ENCODE measurements around the gene STMN3.

STMN3 gene

DNA sequence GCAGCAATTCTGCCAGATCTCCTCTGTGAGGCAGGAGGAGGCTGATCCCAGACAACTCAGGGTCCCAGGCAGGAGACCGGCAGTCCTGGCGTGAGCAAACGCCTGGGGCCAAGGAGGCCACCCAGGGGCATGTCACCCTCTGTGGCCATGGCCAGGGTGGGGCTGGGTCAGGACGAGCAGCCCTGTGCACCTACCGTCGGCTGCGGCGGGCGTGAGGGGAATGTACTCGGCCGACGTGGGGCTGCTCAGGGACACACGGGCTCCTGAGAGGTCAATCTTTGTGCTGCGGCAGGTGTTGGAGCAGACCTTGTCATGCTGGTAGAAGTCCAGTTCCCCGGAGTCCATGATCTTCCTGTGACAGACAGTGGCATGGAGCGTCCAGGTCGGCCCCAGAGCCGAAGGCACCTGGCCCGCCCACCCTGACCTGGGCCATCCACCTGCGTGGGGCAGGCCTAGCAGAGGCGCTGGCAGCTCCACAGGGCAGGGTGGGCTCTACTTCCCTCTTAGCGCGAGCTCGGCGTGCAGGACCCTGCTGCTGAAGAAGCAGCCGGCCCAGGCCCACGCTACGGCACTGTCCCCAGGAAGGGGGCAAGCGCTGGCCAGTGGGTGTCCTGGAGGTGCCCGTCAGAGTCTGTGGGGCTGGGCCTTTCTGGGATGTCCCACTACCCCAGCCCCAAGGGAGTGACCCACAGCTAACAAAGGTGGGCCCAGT is 57.7 kb downstream of the STMN3 start:
- no peak overlapping the region for H3K4me3 ChIP-seq (ENCODE audit: low read depth, low read length)
- no peaks in the 10 kb centered on the region for H3K9me3 ChIP-seq (ENCODE audit: severe bottlenecking)
- no peaks in the 10 kb centered on the region for H3K27me3 ChIP-seq (ENCODE audit: insufficient read depth, low read depth, severe bottlenecking)
- peaks cover 39% of the 10 kb centered on the region for H3K36me3 ChIP-seq
- DNase-seq: no peak
- TF ChIP-seq, protein P1, sequence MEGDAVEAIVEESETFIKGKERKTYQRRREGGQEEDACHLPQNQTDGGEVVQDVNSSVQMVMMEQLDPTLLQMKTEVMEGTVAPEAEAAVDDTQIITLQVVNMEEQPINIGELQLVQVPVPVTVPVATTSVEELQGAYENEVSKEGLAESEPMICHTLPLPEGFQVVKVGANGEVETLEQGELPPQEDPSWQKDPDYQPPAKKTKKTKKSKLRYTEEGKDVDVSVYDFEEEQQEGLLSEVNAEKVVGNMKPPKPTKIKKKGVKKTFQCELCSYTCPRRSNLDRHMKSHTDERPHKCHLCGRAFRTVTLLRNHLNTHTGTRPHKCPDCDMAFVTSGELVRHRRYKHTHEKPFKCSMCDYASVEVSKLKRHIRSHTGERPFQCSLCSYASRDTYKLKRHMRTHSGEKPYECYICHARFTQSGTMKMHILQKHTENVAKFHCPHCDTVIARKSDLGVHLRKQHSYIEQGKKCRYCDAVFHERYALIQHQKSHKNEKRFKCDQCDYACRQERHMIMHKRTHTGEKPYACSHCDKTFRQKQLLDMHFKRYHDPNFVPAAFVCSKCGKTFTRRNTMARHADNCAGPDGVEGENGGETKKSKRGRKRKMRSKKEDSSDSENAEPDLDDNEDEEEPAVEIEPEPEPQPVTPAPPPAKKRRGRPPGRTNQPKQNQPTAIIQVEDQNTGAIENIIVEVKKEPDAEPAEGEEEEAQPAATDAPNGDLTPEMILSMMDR (IDR thresholded peaks at IDR 0.05; ENCODE audit: low read depth, low read length): no peak
- H3K27ac ChIP-seq: no peak overlapping the region

DNA sequence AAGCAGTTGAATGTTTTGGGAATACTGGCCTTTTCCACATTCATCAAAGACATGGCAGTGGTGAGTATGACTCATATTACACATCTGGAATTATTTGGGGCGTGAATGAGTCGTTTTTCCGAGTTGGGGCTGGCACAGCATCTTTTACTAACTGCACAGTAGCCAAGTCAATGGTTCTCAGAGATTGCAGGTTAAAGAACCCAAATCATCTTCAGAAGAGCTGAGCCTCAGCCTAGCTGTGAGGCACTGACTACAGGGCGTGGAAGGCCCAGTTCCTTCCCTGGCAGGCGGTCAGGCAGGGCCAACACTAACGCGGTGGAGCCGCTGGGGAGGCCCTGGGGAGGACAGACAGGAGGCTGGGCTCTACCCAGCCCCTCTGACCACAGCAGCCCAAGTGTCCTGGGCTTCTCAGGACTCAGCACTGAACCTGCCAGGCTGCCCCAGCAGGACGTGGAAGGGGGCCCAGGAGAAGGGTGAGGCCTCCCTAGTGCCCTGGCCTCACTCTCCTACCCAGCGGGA is 59.1 kb downstream of the STMN3 start:
- H3K4me3 ChIP-seq (ENCODE audit: low read depth, low read length): no peak overlapping the region
- no peaks in the 10 kb centered on the region for H3K27me3 ChIP-seq (ENCODE audit: insufficient read depth, low read depth, severe bottlenecking)
- H3K36me3 ChIP-seq: peaks cover 44% of the 10 kb centered on the region
- no peak overlapping the region for H3K27ac ChIP-seq
- TF ChIP-seq, protein P1 (IDR thresholded peaks at IDR 0.05; ENCODE audit: low read depth, low read length): no peak
- H3K9me3 ChIP-seq (ENCODE audit: severe bottlenecking): no peaks in the 10 kb centered on the region
- no peak for DNase-seq

DNA sequence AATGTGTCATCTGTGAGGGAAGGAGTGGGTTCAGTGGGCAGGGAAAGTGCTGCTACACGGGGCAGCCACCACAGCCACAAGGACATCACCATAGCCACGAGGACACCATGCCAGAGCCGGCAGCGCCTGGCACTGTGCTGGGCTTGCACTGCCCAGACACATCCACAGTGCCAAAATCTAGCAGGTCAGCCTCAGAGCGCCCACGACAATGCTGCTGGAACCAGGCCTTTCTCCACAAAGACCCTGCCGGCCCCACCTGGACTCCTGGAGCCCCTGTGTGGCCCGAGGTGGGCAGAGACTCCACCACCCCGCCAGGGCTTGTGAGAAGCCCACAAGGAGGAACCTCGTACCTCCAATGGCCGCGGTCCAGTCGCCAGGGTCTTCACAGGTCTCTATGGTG is 60.6 kb downstream of the STMN3 start:
- Histone ChIP-seq H3K4me3 (ENCODE audit: low read depth, low read length) (no peak overlapping the region), H3K36me3 (peaks cover 42% of the 10 kb centered on the region), H3K27ac (no peak overlapping the region), H3K9me3 (ENCODE audit: severe bottlenecking) (no peaks in the 10 kb centered on the region), H3K27me3 (ENCODE audit: insufficient read depth, low read depth, severe bottlenecking) (no peaks in the 10 kb centered on the region)
- TF ChIP-seq, protein P1 (IDR thresholded peaks at IDR 0.05; ENCODE audit: low read depth, low read length): no peak
- DNase-seq: no peak

DNA sequence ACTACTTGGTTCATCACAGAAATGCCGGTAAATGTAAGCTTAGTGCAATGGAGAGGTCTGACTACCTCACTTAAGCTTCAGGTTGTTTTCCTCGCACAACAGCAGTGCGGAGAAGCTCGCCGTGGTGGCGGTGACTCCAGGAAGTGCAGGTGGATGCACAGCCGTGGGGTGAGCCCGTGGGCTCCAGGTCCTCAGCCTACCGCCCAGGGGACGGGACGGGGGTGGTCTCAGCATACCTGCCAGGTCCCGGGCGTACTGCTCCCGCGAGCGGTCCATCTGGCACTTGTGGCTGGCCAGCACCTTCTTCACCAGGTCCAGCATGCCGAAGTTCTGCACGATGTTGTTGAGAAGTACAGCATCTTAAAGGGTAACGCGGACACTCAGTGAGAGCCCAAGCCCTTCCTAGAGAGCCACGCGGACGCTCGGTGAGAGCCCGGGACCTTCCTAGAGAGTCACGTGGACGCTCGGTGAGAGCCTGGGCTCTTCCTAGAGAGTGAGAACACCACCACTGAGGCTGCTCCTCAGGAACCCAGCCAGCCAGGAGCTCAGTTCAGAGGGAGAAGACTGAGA is 61.4 kb downstream of the STMN3 start:
- Histone ChIP-seq H3K9me3 (ENCODE audit: severe bottlenecking) (no peaks in the 10 kb centered on the region), H3K27ac (no peak overlapping the region), H3K36me3 (peaks cover 43% of the 10 kb centered on the region), H3K4me3 (ENCODE audit: low read depth, low read length) (no peak overlapping the region), H3K27me3 (ENCODE audit: insufficient read depth, low read depth, severe bottlenecking) (no peaks in the 10 kb centered on the region)
- TF ChIP-seq, protein P1 (IDR thresholded peaks at IDR 0.05; ENCODE audit: low read depth, low read length): no peak
- no peak for DNase-seq

DNA sequence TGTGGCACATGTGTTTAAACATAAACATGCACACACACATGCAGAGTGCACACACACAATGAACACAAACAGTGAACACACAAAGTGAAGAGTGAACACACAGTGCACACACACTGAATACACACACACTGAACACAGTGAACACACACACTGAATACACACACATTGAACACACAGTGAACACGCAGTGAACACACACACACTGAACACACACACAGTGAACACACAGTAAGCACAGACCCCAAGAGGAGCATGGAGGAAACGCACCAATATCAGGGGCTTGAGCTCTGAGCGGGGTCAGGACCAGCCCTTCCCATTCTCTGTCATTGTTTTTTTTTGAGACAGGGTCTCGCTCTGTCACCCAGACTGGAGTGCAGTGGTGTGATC is 62.1 kb downstream of the STMN3 start:
- H3K36me3 ChIP-seq: peaks cover 38% of the 10 kb centered on the region
- DNase-seq: no peak
- no peak overlapping the region for H3K4me3 ChIP-seq (ENCODE audit: low read depth, low read length)
- no peaks in the 10 kb centered on the region for H3K9me3 ChIP-seq (ENCODE audit: severe bottlenecking)
- no peak overlapping the region for H3K27ac ChIP-seq
- no peaks in the 10 kb centered on the region for H3K27me3 ChIP-seq (ENCODE audit: insufficient read depth, low read depth, severe bottlenecking)
- TF ChIP-seq, protein P1 (IDR thresholded peaks at IDR 0.05; ENCODE audit: low read depth, low read length): no peak
